Uterus (tissue), 4 donors: Measurements from ENCODE around the gene SPDEF. TPM values are rescaled to one million over a fixed set of nuclear protein-coding genes. Genes with fewer than 3 reads are reported as not detected.
A peak's percentile ranks its signal among the peaks of the same experiment; 100 is the strongest.

Experiments
- DNase-seq, 2 donors: peaks; one replicate each; pipeline ENCODE4 v3.0.0-alpha.2; 2019 to 2020
- H3K27ac ChIP-seq, 2 donors: fragments of 200-600 bp; sonication (generic); 1 replicate in 1 of 2; 2 replicates in 1 of 2; pipeline ENCODE4 v1.5.1; 2016 to 2018
- H3K27me3 ChIP-seq, 2 donors: fragments of 200-600 bp; sonication (generic); one replicate each; pipeline ENCODE4 v1.5.1; 2018 to 2019; ENCODE audit warnings: control low read depth in 1 of 2
- H3K36me3 ChIP-seq, 2 donors: fragments of 200-600 bp; sonication (generic); one replicate each; pipeline ENCODE4 v1.5.1; 2019; ENCODE audit warnings: control low read depth in 1 of 2
- H3K4me1 ChIP-seq, 2 donors: fragments of 200-600 bp; sonication (generic); one replicate each; pipeline ENCODE4 v1.5.1; 2018 to 2019; ENCODE audit warnings: control low read depth in 1 of 2
- H3K4me3 ChIP-seq, 2 donors: fragments of 200-600 bp; sonication (generic); 1 replicate in 1 of 2; 2 replicates in 1 of 2; pipeline ENCODE4 v1.5.1; 2018 to 2019; ENCODE audit warnings: mild to moderate bottlenecking in 1 of 2
- H3K9me3 ChIP-seq, 2 donors: fragments of 200-600 bp; sonication (generic); one replicate each; pipeline ENCODE4 v1.5.1; 2019; ENCODE audit warnings: control low read depth in 1 of 2
- CTCF ChIP-seq, 4 experiments: fragments of 200-600 bp in 2 of 4; fragments of 450-650 bp in 2 of 4; sonication (generic) in 2 of 4; IDR thresholded peaks; one replicate each; pipeline ENCODE4 v1.5.1; 2016 to 2019; ENCODE audit warnings: antibody characterized with exemption in 4 of 4, mild to moderate bottlenecking in 2 of 4, moderate library complexity in 1 of 4
- POLR2A ChIP-seq, 2 donors: fragments of 450-650 bp; IDR thresholded peaks; one replicate each; pipeline ENCODE4 v1.6.1; 2016; ENCODE audit warnings: antibody characterized with exemption in 2 of 2, mild to moderate bottlenecking in 1 of 2, moderate library complexity in 1 of 2
- intact Hi-C: fragments of 100-400 bp; cut with DNase I; formaldehyde crosslinking; loops from one replicate; pipeline ENCODE4 v1.15.1; 2023; ENCODE audit warnings: low total_unique reads
- total RNA-seq, 4 donors: library from RNA; depleted of rRNA in 3 of 4; stranded (reverse); fragments of >200 nt in 3 of 4; gene quantifications; one replicate each; pipeline versions ENCODE4 v1.1.0 to v1.2.4, GENCODE V29; 2014 to 2023
- donor health status: DM: yes; HTN: yes; CAD: no.

The SPDEF gene
- total RNA-seq, 4 donors from 2014 or later, result 0.52 to 1.5 TPM; not detected in 2

DNA sequence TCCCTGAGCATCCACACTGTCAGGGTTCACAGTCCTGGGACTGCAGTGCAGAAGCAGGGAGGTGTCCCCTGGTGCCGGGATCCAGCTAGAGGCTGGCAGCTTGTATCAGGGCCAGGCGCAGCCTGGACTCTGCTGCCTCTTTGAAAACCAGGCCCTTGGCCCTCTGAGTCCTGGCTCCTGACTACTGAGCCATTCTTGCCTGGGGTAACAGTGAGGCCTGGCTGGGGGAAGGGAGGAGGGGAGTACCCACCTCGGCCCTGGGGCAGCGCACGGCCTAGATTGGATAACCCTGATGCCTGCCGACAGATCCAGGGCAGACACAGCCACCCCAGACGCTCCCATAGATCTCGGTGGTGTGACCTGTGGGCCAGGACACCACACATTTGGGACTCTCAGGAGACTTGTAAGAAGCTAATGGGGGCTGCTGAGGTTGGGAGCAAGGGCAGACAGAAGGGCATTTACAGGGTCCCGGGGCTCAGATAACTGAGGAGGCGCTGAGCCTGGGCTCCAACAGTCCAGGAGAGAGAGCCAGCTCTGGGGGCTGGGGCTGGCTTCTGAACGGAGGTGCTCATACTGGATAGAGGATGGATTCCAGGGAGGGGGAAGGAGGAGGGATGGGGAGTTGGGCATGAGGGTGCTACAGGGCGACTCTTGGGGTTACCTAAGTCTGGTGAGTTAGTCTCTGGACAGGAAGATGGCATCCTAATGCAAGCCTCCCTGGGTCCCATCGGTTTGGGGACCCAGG is 30.5 kb downstream of the SPDEF start:
- no peak for DNase-seq
- H3K4me3 ChIP-seq, result no peak overlapping the region
- H3K27me3 ChIP-seq, result no peaks in the 10 kb centered on the region
- TF ChIP-seq CTCF (IDR thresholded peaks at IDR 0.05), result no peak
- no peak for TF ChIP-seq POLR2A (IDR thresholded peaks at IDR 0.05)
- H3K27ac ChIP-seq, result peak overlapping the region; percentile 47 to 67
- no peaks in the 10 kb centered on the region for H3K9me3 ChIP-seq
- no peaks in the 10 kb centered on the region for H3K36me3 ChIP-seq
- intact Hi-C loops, result no loop called here
- H3K4me1 ChIP-seq, result no peaks in the 10 kb centered on the region

DNA sequence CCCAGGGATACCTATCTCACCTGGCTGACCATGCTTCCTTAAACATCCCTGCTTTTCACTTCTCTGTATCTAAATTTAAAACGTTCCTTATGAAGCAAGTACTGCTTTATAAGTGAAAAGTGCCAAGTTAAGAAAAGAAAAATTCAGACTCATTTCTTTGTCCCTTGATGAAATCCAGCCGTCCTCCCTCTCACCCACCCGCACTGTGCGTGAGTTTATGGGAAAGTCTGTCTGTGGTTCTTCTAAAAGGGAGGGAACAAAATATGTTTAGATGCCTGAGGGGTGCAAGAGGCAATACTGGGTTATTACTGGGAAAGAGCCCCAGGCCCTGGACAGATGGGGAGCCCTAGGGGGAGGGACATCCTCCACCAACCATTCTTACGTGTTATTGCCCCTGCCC is 31.2 kb downstream of the SPDEF start:
- no peak for DNase-seq
- Histone ChIP-seq H3K9me3 (no peaks in the 10 kb centered on the region), H3K4me3 (no peak overlapping the region), H3K4me1 (no peaks in the 10 kb centered on the region), H3K27me3 (no peaks in the 10 kb centered on the region), H3K27ac (peak overlapping the region in 1 of 2 donors; percentile 47), H3K36me3 (no peaks in the 10 kb centered on the region)
- TF ChIP-seq POLR2A (IDR thresholded peaks at IDR 0.05), result no peak
- intact Hi-C loops, result no loop called here

DNA sequence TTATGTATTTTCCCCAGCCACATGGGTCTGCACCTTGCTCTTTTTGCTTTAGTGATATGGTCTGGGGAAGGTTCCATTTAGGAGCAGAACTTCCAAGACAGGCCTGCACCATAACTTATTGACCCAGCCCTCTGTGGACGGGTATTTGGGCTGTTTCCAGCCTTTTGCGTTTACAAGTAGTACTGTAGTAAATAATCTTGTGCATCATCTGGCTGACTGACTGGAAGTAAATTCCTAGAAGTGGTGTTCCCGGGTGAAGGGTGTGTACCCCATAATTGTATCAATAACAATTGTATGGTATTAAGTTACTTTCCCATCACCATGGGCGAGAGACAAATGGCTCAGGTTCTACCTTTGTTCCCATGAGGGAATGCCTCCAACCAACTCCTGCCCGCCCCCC is 31.6 kb downstream of the SPDEF start:
- no peaks in the 10 kb centered on the region for H3K9me3 ChIP-seq
- TF ChIP-seq CTCF (IDR thresholded peaks at IDR 0.05) (no peak), POLR2A (IDR thresholded peaks at IDR 0.05) (no peak)
- no peaks in the 10 kb centered on the region for H3K36me3 ChIP-seq
- no peak overlapping the region for H3K4me3 ChIP-seq
- intact Hi-C loops, result no loop called here
- DNase-seq, result no peak
- no peaks in the 10 kb centered on the region for H3K27me3 ChIP-seq
- no peaks in the 10 kb centered on the region for H3K4me1 ChIP-seq
- H3K27ac ChIP-seq, result peak overlapping the region in 1 of 2 donors; percentile 47

- Histone ChIP-seq H3K27me3 (no peaks in the 10 kb centered on the region), H3K27ac (no peak overlapping the region), H3K36me3 (no peaks in the 10 kb centered on the region), H3K9me3 (no peaks in the 10 kb centered on the region), H3K4me3 (no peak overlapping the region), H3K4me1 (no peaks in the 10 kb centered on the region)
- TF ChIP-seq POLR2A (IDR thresholded peaks at IDR 0.05) (no peak), CTCF (IDR thresholded peaks at IDR 0.05) (no peak)
- intact Hi-C loops, result no loop called here
- DNase-seq, result no peak
Observed at GRCh38 chr6:34523441-34524206, 32.5 kb downstream of the SPDEF start.

DNA sequence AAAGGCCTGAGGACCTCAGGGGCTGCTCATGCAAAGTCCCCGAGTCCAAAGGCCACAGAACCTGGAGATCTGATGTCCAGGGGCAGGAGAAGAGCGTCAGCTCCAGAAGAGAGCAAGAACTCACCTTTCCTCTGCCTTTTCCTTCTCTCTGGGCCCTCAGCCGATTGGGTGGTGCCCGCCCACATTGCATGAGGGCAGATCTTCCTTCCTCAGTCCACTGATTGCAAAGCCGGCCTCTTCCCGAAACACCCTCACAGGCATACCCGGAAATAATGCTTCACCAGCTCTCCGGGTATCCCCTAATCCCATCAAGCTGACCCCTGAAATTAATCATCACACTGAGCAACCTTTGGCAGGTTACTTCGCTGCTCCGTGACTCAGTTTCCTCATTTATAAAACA is 33.4 kb downstream of the SPDEF start:
- no peaks in the 10 kb centered on the region for H3K36me3 ChIP-seq
- no peak overlapping the region for H3K4me3 ChIP-seq
- no peaks in the 10 kb centered on the region for H3K4me1 ChIP-seq
- TF ChIP-seq POLR2A (IDR thresholded peaks at IDR 0.05), result no peak
- TF ChIP-seq CTCF (IDR thresholded peaks at IDR 0.05), result no peak
- DNase-seq, result no peak
- intact Hi-C loops, result no loop called here
- H3K9me3 ChIP-seq, result no peaks in the 10 kb centered on the region
- no peak overlapping the region for H3K27ac ChIP-seq
- H3K27me3 ChIP-seq, result no peaks in the 10 kb centered on the region
